GM23338 (cell line): Measurements from ENCODE around the gene MRGPRX3. TPM values are rescaled to one million over a fixed set of nuclear protein-coding genes. Genes with fewer than 3 reads are reported as not detected.
"Not testable (repeated sequence)": the region's sequence is repeated elsewhere in the genome, so short reads cannot be mapped to it uniquely, and the experiment has no call there.

Experiments used
- ATAC-seq: fragments of 200-7000 bp; cut with Tn5 transposase; 3 replicates; pipeline ENCODE4 v1.9.1; 2020
- DNase-seq: peaks from one replicate; pipeline ENCODE4 v3.0.0-alpha.2; 2015; ENCODE audit warnings: low spot score
- H2AFZ ChIP-seq: fragments of 200-600 bp; sonication (generic); 2 replicates; pipeline ENCODE4 v1.8.0; 2016; ENCODE audit warnings: antibody characterized with exemption, mild to moderate bottlenecking, moderate library complexity
- H3F3A ChIP-seq: fragments of 200-600 bp; sonication (generic); replicated peaks from 2 replicates; pipeline ENCODE4 v1.8.0; 2017; ENCODE audit warnings: antibody characterized with exemption, mixed run types, low read depth
- H3K27ac ChIP-seq: fragments of 200-600 bp; sonication (generic); 2 replicates; pipeline ENCODE4 v1.6.1; 2016; ENCODE audit warnings: low read depth
- H3K27me3 ChIP-seq: fragments of 200-600 bp; sonication (generic); 2 replicates; pipeline ENCODE4 v1.8.0; 2016; ENCODE audit warnings: mild to moderate bottlenecking, mixed run types, moderate library complexity; ENCODE audit not compliant: insufficient read depth
- H3K36me3 ChIP-seq: fragments of 200-600 bp; sonication (generic); 2 replicates; pipeline ENCODE4 v1.8.0; 2016; ENCODE audit warnings: mild to moderate bottlenecking; ENCODE audit not compliant: insufficient read depth
- H3K4me1 ChIP-seq: fragments of 200-600 bp; sonication (generic); 2 replicates; pipeline ENCODE4 v1.8.0; 2016; ENCODE audit warnings: mild to moderate bottlenecking, moderate library complexity; ENCODE audit not compliant: insufficient read depth
- H3K4me2 ChIP-seq: fragments of 200-600 bp; sonication (generic); 2 replicates; pipeline ENCODE4 v1.7.1; 2017; ENCODE audit warnings: mixed run types
- H3K4me3 ChIP-seq: fragments of 200-600 bp; sonication (generic); 2 replicates; pipeline ENCODE4 v1.6.1; 2016; ENCODE audit warnings: mixed run types
- H3K79me2 ChIP-seq: fragments of 200-600 bp; sonication (generic); replicated peaks from 2 replicates; pipeline ENCODE4 v1.8.0; 2017; ENCODE audit warnings: mild to moderate bottlenecking; ENCODE audit not compliant: insufficient read depth
- H3K9me2 ChIP-seq: fragments of 200-600 bp; sonication (generic); 2 replicates; pipeline ENCODE4 v1.8.0; 2017; ENCODE audit not compliant: insufficient read depth
- H4K20me1 ChIP-seq: fragments of 200-600 bp; sonication (generic); replicated peaks from 2 replicates; pipeline ENCODE4 v1.8.0; 2017; ENCODE audit warnings: mild to moderate bottlenecking; ENCODE audit not compliant: insufficient read depth
- H3K27ac Mint-ChIP-seq: 2 replicates; pipeline ENCODE4 v1.8.0; 2020; ENCODE audit warnings: inconsistent platforms, mild to moderate bottlenecking, moderate library complexity, mixed read lengths
- H3K27me3 Mint-ChIP-seq: 3 replicates; pipeline ENCODE4 v1.8.0; 2022; ENCODE audit warnings: low read depth, mild to moderate bottlenecking, moderate library complexity, mixed read lengths, inconsistent platforms; ENCODE audit not compliant: insufficient read depth, poor library complexity
- H3K36me3 Mint-ChIP-seq: 3 replicates; pipeline ENCODE4 v1.8.0; 2021; ENCODE audit warnings: low read depth, mild to moderate bottlenecking, inconsistent platforms, moderate library complexity, mixed read lengths
- H3K4me1 Mint-ChIP-seq: 3 replicates; pipeline ENCODE4 v1.8.0; 2020; ENCODE audit warnings: mild to moderate bottlenecking, inconsistent platforms, mixed read lengths
- H3K4me3 Mint-ChIP-seq: 3 replicates; pipeline ENCODE4 v1.8.0; 2021; ENCODE audit warnings: moderate library complexity, mild to moderate bottlenecking, inconsistent platforms, mixed read lengths
- H3K9me3 Mint-ChIP-seq: 3 replicates; pipeline ENCODE4 v1.8.0; 2020; ENCODE audit warnings: moderate library complexity, mild to moderate bottlenecking, inconsistent platforms, mixed read lengths
- EZH2phosphoT487 ChIP-seq: fragments of 200-600 bp; sonication (generic); IDR thresholded peaks from one replicate; pipeline ENCODE4 v1.8.1; 2018; ENCODE audit warnings: antibody characterized with exemption; ENCODE audit not compliant: unreplicated experiment
- JUNB ChIP-seq: IDR thresholded peaks from one replicate; pipeline ENCODE4 v1.6.1; 2016; ENCODE audit warnings: antibody characterized with exemption; ENCODE audit not compliant: unreplicated experiment
- STAT1 ChIP-seq: IDR thresholded peaks from one replicate; pipeline ENCODE4 v1.6.1; 2016; ENCODE audit warnings: antibody characterized with exemption; ENCODE audit not compliant: unreplicated experiment
- polyA plus RNA-seq: library from polyadenylated mRNA; unstranded; fragments of >200 nt; fragmentation: Nextera tagmentation; extraction: Ambion mirVana; gene quantifications from 2 replicates; pipeline ENCODE4 v1.2.1, GENCODE V29; 2016
- total RNA-seq: library from RNA; depleted of rRNA; stranded (reverse); fragments of >200 nt; shearing (Covaris generic); gene quantifications from 2 replicates; pipeline ENCODE4 v1.2.3, GENCODE V29; 2014
- TF ChIP-seq, protein P1 (sequence below): IDR thresholded peaks from one replicate; pipeline ENCODE4 v1.6.1; 2018; ENCODE audit warnings: antibody characterized with exemption; ENCODE audit not compliant: unreplicated experiment
- TF ChIP-seq, protein P2 (sequence below): fragments of 250-450 bp; sonication (Bioruptor Pico); IDR thresholded peaks from 2 replicates; pipeline ENCODE4 v1.5.0; 2020; ENCODE audit warnings: mild to moderate bottlenecking, moderate library complexity

The MRGPRX3 gene
- total and polyA plus RNA-seq, 2 experiments from 2014 or later, result not detected

- TF ChIP-seq, protein P1, sequence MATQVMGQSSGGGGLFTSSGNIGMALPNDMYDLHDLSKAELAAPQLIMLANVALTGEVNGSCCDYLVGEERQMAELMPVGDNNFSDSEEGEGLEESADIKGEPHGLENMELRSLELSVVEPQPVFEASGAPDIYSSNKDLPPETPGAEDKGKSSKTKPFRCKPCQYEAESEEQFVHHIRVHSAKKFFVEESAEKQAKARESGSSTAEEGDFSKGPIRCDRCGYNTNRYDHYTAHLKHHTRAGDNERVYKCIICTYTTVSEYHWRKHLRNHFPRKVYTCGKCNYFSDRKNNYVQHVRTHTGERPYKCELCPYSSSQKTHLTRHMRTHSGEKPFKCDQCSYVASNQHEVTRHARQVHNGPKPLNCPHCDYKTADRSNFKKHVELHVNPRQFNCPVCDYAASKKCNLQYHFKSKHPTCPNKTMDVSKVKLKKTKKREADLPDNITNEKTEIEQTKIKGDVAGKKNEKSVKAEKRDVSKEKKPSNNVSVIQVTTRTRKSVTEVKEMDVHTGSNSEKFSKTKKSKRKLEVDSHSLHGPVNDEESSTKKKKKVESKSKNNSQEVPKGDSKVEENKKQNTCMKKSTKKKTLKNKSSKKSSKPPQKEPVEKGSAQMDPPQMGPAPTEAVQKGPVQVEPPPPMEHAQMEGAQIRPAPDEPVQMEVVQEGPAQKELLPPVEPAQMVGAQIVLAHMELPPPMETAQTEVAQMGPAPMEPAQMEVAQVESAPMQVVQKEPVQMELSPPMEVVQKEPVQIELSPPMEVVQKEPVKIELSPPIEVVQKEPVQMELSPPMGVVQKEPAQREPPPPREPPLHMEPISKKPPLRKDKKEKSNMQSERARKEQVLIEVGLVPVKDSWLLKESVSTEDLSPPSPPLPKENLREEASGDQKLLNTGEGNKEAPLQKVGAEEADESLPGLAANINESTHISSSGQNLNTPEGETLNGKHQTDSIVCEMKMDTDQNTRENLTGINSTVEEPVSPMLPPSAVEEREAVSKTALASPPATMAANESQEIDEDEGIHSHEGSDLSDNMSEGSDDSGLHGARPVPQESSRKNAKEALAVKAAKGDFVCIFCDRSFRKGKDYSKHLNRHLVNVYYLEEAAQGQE, result no peak
- TF ChIP-seq STAT1, result no peak
- no peak for TF ChIP-seq JUNB
- TF ChIP-seq, protein P2, sequence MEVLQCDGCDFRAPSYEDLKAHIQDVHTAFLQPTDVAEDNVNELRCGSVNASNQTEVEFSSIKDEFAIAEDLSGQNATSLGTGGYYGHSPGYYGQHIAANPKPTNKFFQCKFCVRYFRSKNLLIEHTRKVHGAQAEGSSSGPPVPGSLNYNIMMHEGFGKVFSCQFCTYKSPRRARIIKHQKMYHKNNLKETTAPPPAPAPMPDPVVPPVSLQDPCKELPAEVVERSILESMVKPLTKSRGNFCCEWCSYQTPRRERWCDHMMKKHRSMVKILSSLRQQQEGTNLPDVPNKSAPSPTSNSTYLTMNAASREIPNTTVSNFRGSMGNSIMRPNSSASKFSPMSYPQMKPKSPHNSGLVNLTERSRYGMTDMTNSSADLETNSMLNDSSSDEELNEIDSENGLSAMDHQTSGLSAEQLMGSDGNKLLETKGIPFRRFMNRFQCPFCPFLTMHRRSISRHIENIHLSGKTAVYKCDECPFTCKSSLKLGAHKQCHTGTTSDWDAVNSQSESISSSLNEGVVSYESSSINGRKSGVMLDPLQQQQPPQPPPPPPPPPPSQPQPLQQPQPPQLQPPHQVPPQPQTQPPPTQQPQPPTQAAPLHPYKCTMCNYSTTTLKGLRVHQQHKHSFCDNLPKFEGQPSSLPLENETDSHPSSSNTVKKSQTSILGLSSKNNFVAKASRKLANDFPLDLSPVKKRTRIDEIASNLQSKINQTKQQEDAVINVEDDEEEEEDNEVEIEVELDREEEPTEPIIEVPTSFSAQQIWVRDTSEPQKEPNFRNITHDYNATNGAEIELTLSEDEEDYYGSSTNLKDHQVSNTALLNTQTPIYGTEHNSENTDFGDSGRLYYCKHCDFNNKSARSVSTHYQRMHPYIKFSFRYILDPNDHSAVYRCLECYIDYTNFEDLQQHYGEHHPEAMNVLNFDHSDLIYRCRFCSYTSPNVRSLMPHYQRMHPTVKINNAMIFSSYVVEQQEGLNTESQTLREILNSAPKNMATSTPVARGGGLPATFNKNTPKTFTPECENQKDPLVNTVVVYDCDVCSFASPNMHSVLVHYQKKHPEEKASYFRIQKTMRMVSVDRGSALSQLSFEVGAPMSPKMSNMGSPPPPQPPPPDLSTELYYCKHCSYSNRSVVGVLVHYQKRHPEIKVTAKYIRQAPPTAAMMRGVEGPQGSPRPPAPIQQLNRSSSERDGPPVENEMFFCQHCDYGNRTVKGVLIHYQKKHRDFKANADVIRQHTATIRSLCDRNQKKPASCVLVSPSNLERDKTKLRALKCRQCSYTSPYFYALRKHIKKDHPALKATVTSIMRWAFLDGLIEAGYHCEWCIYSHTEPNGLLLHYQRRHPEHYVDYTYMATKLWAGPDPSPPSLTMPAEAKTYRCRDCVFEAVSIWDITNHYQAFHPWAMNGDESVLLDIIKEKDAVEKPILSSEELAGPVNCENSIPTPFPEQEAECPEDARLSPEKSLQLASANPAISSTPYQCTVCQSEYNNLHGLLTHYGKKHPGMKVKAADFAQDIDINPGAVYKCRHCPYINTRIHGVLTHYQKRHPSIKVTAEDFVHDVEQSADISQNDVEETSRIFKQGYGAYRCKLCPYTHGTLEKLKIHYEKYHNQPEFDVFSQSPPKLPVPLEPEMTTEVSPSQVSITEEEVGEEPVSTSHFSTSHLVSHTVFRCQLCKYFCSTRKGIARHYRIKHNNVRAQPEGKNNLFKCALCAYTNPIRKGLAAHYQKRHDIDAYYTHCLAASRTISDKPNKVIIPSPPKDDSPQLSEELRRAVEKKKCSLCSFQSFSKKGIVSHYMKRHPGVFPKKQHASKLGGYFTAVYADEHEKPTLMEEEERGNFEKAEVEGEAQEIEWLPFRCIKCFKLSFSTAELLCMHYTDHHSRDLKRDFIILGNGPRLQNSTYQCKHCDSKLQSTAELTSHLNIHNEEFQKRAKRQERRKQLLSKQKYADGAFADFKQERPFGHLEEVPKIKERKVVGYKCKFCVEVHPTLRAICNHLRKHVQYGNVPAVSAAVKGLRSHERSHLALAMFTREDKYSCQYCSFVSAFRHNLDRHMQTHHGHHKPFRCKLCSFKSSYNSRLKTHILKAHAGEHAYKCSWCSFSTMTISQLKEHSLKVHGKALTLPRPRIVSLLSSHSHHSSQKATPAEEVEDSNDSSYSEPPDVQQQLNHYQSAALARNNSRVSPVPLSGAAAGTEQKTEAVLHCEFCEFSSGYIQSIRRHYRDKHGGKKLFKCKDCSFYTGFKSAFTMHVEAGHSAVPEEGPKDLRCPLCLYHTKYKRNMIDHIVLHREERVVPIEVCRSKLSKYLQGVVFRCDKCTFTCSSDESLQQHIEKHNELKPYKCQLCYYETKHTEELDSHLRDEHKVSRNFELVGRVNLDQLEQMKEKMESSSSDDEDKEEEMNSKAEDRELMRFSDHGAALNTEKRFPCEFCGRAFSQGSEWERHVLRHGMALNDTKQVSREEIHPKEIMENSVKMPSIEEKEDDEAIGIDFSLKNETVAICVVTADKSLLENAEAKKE (CRISPR knock-in tag), result no peak; the same call in 1 of the 2 replicates
- TF ChIP-seq EZH2phosphoT487, result no peak
Observed at GRCh38 chr11:18115360-18116127, 16.8 kb upstream of the MRGPRX3 start (continued).

GRCh38 chr11:18121331-18121828 lies 11.0 kb upstream of the MRGPRX3 start:
- H4K20me1 ChIP-seq, H3K27ac ChIP-seq, H3K36me3 ChIP-seq, ATAC-seq, H3K4me1 Mint-ChIP-seq, H3K4me1 ChIP-seq, DNase-seq, H3K4me3 Mint-ChIP-seq, H3K27ac Mint-ChIP-seq, H2AFZ ChIP-seq, H3K79me2 ChIP-seq, H3K4me2 ChIP-seq, H3K27me3 ChIP-seq, H3K4me3 ChIP-seq, H3K27me3 Mint-ChIP-seq, H3K9me2 ChIP-seq, H3F3A ChIP-seq, H3K36me3 Mint-ChIP-seq: not testable (repeated sequence)
- H3K9me3 Mint-ChIP-seq, result peaks cover 10% of the 10 kb centered on the region; the same call in 2 of the 3 replicates

GRCh38 chr11:18131115-18131514 lies 1.3 kb upstream of the MRGPRX3 start:
- H3K4me2 ChIP-seq, DNase-seq, H3K4me3 Mint-ChIP-seq, H3K4me3 ChIP-seq, H3K79me2 ChIP-seq, H3K27ac ChIP-seq, H4K20me1 ChIP-seq, H3K27ac Mint-ChIP-seq, H3K36me3 Mint-ChIP-seq, H2AFZ ChIP-seq, ATAC-seq, H3K27me3 ChIP-seq, H3K9me2 ChIP-seq, H3K36me3 ChIP-seq, H3F3A ChIP-seq, H3K4me1 ChIP-seq: not testable (repeated sequence)
- peaks cover 24% of the 10 kb centered on the region for H3K9me3 Mint-ChIP-seq
- H3K4me1 Mint-ChIP-seq, result peaks cover 14% of the 10 kb centered on the region
- peaks cover 11% of the 10 kb centered on the region for H3K27me3 Mint-ChIP-seq
